ENCODE measurements around the gene SLC16A7. TPM values are rescaled to one million over a fixed set of nuclear protein-coding genes. Genes with fewer than 3 reads are reported as not detected.

SLC16A7 gene
- total RNA-seq, 4 donors from 2014 or later, result 14.9 to 22.2 (median 15.7) TPM

GRCh38 chr12:59660921-59661597 is 65.2 kb downstream of the SLC16A7 start:
- no peaks in the 10 kb centered on the region for H3K36me3 ChIP-seq
- H3K4me3 ChIP-seq (replicated peaks in 1 of 3), result no peak overlapping the region
- intact Hi-C loops (cut with DNase I), result no loop called here
- TF ChIP-seq CTCF (IDR thresholded peaks at IDR 0.05) (no peak), POLR2A (IDR thresholded peaks at IDR 0.05) (no peak)
- WGBS, 2 donors, result 98 to 99% methylated on average over 2 of the region's 2 CpGs
- no peaks in the 10 kb centered on the region for H3K9me3 ChIP-seq
- H3K27me3 ChIP-seq, result no peaks in the 10 kb centered on the region
- no peak overlapping the region for H3K27ac ChIP-seq
- DNase-seq, result no peak
- H3K4me1 ChIP-seq, result no peaks in the 10 kb centered on the region

- no peak overlapping the region for H3K4me3 ChIP-seq (replicated peaks in 1 of 3)
- no peak overlapping the region for H3K27ac ChIP-seq
- no peaks in the 10 kb centered on the region for H3K9me3 ChIP-seq
- H3K27me3 ChIP-seq, result no peaks in the 10 kb centered on the region
- intact Hi-C loops (cut with DNase I), result no loop called here
- TF ChIP-seq CTCF (IDR thresholded peaks at IDR 0.05), result no peak
- TF ChIP-seq POLR2A (IDR thresholded peaks at IDR 0.05), result no peak
- no peaks in the 10 kb centered on the region for H3K36me3 ChIP-seq
- H3K4me1 ChIP-seq, result no peaks in the 10 kb centered on the region
- no peak for DNase-seq
- 82 to 86% methylated on average over 2 of the region's 2 CpGs for WGBS, 2 donors
Observed at GRCh38 chr12:59664495-59664894, 68.7 kb downstream of the SLC16A7 start.

GRCh38 chr12:59665701-59666100 is 69.9 kb downstream of the SLC16A7 start:
- TF ChIP-seq POLR2A (IDR thresholded peaks at IDR 0.05), result no peak
- TF ChIP-seq CTCF (IDR thresholded peaks at IDR 0.05), result no peak
- WGBS, 2 donors, result 74 to 82% methylated on average over 2 of the region's 2 CpGs
- Histone ChIP-seq H3K4me1 (no peaks in the 10 kb centered on the region), H3K9me3 (no peaks in the 10 kb centered on the region), H3K27me3 (no peaks in the 10 kb centered on the region), H3K36me3 (no peaks in the 10 kb centered on the region), H3K4me3 (replicated peaks in 1 of 3) (no peak overlapping the region), H3K27ac (no peak overlapping the region)
- no peak for DNase-seq
- intact Hi-C loops (cut with DNase I), result no loop called here

- H3K27me3 ChIP-seq, result no peaks in the 10 kb centered on the region
- no peaks in the 10 kb centered on the region for H3K36me3 ChIP-seq
- no peak overlapping the region for H3K4me3 ChIP-seq (replicated peaks in 1 of 3)
- intact Hi-C loops (cut with DNase I), result no loop called here
- no peak overlapping the region for H3K27ac ChIP-seq
- no peaks in the 10 kb centered on the region for H3K4me1 ChIP-seq
- WGBS, 2 donors, result 75 to 83% methylated on average over 2 of the region's 2 CpGs
- H3K9me3 ChIP-seq, result no peaks in the 10 kb centered on the region
- no peak for DNase-seq
- TF ChIP-seq CTCF (IDR thresholded peaks at IDR 0.05), result no peak
- TF ChIP-seq POLR2A (IDR thresholded peaks at IDR 0.05), result no peak
Observed at GRCh38 chr12:59668674-59669073, 72.8 kb downstream of the SLC16A7 start.

GRCh38 chr12:59672273-59672672 is 76.4 kb downstream of the SLC16A7 start:
- intact Hi-C loops (cut with DNase I), result no loop called here

More at GRCh38 chr12:59672273-59672672, 76.4 kb downstream of the SLC16A7 start:
- H3K27ac ChIP-seq, result no peak overlapping the region
- no peaks in the 10 kb centered on the region for H3K9me3 ChIP-seq
- 93 to 99% methylated on average over 2 of the region's 2 CpGs for WGBS, 2 donors
- H3K4me3 ChIP-seq (replicated peaks in 1 of 3), result no peak overlapping the region
- no peak for DNase-seq
- H3K27me3 ChIP-seq, result no peaks in the 10 kb centered on the region
- H3K36me3 ChIP-seq, result no peaks in the 10 kb centered on the region
- no peaks in the 10 kb centered on the region for H3K4me1 ChIP-seq
- TF ChIP-seq CTCF (IDR thresholded peaks at IDR 0.05) (no peak), POLR2A (IDR thresholded peaks at IDR 0.05) (no peak)

Data from thyroid gland (tissue), 4 donors.